Activated CD8-positive, alpha-beta memory T cell treated with anti-CD3 and anti-CD28 coated beads for 36 hours (primary cell): ENCODE results near the gene PDE9A. TPM values are rescaled to one million over a fixed set of nuclear protein-coding genes. Genes with fewer than 3 reads are reported as not detected.
"Not testable (repeated sequence)": the region's sequence is repeated elsewhere in the genome, so short reads cannot be mapped to it uniquely, and the experiment has no call there.

Experiments used
- CTCF ChIA-PET: fragments of 350-600 bp; sonication (Branson Sonifier 250); formaldehyde crosslinking; loops from one replicate; lab custom pipeline; 2021; ENCODE audit warnings: antibody characterized with exemption; lab: Charles Lee
- POLR2A ChIA-PET: fragments of 350-600 bp; sonication (Branson Sonifier 250); formaldehyde crosslinking; loops from one replicate; lab custom pipeline; 2021; ENCODE audit warnings: antibody characterized with exemption; lab: Charles Lee
- total RNA-seq, 2 experiments: library from RNA; stranded (reverse); gene quantifications; one replicate each; pipeline ENCODE4 v1.2.3, GENCODE V29; 2021

PDE9A gene
- total RNA-seq, 2 experiments from 2014 or later = 2.2 to 2.6 TPM

GRCh38 chr21:42715427-42715826 lies 62.0 kb downstream of the PDE9A start:
- POLR2A ChIA-PET = not testable (repeated sequence)
- CTCF ChIA-PET = interaction anchor here (0.6 kb wide), 1 partner anchor 229 kb away, joined by 3 read pairs; no protein-coding TSS in a partner anchor

DNA sequence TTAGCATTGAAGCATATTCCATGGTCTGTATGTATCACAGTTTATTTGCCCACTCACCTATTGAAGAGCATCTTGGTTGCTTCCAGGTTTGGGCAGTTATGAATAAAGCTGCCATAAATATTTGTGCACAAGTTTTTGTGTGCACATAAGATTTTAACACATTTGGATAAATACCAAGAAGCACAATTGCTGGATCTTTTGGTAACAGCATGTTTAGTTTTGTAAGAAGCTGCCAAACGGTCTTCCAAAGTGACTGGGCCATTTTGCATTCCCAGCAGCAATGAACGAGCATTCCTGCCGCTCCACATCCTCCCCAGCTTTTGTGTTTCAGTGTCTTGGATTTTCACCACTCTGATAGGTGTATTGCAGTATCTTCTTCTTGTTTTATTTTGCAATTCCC lies 62.7 kb downstream of the PDE9A start:
- POLR2A ChIA-PET = no interaction called here

GRCh38 chr21:42720484-42720883 lies 67.1 kb downstream of the PDE9A start:
- POLR2A ChIA-PET = not testable (repeated sequence)
- CTCF ChIA-PET = interaction anchor here (0.6 kb wide), 1 partner anchor 160 kb away, joined by 4 read pairs; no protein-coding TSS in a partner anchor

More for the DNA sequence above, 62.7 kb downstream of the PDE9A start:
- CTCF ChIA-PET = interaction anchor here (0.7 kb wide), 1 partner anchor 223 kb away, joined by 4 read pairs; no protein-coding TSS in a partner anchor

GRCh38 chr21:42721341-42721824 lies 68.0 kb downstream of the PDE9A start:
- ChIA-PET POLR2A (no interaction called here), CTCF (no interaction called here)

- ChIA-PET CTCF (no interaction called here), POLR2A (no interaction called here)
These were observed 68.7 kb downstream of the PDE9A start for GRCh38 chr21:42722153-42722552.

- CTCF ChIA-PET = interaction anchor here (0.6 kb wide), 1 partner anchor 93 kb away, joined by 3 read pairs; no protein-coding TSS in a partner anchor
- POLR2A ChIA-PET = no interaction called here
These were observed 69.5 kb downstream of the PDE9A start for GRCh38 chr21:42722808-42723473.

- ChIA-PET CTCF (no interaction called here), POLR2A (no interaction called here)
These were observed 71.0 kb downstream of the PDE9A start for GRCh38 chr21:42724226-42724920.

DNA sequence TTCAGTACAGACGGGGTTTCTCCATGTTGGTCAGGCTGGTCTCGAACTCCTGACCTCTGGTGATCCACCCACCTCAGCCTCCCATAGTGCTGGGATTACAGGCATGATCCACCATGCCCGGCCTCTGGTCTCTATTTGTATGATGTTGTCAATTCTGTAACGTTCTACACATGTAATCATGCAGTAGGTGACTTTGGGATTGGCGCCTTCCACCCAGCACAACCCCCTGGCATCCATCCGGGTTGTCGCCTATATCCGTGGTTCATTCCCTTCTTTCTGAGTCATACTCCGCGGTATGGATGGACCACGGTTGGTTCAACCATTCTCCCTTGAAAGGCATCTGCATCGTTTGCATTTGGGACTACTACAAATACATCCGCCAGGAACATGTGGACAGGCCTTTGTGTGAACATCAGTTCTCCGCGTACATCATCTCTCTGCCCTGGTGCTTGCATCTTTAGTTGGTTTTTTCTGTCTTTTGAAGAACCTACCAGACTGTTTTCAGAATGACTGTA lies 72.1 kb downstream of the PDE9A start:
- ChIA-PET CTCF (no interaction called here), POLR2A (no interaction called here)

GRCh38 chr21:42731264-42732032 lies 78.0 kb downstream of the PDE9A start:
- ChIA-PET POLR2A (no interaction called here), CTCF (no interaction called here)

DNA sequence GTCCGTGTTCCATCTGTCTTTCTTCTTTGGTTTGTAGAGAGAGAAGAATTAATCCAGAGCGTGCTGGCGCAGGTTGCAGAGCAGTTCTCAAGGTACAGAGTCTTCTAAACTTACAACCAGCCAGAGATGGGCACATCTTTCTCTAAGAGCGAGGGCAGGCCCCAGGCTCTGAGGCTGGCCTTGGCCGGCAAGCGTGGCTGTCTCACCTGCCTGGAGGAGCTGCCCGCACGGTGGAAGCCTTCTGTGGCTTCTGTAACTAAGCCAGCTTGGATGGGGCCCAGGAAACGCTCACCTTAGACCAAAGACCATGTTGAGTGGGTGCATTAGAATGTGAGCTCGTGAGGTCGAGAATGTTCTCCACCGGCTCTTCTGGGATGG lies 78.6 kb downstream of the PDE9A start:
- CTCF ChIA-PET = no interaction called here
- POLR2A ChIA-PET = no interaction called here

DNA sequence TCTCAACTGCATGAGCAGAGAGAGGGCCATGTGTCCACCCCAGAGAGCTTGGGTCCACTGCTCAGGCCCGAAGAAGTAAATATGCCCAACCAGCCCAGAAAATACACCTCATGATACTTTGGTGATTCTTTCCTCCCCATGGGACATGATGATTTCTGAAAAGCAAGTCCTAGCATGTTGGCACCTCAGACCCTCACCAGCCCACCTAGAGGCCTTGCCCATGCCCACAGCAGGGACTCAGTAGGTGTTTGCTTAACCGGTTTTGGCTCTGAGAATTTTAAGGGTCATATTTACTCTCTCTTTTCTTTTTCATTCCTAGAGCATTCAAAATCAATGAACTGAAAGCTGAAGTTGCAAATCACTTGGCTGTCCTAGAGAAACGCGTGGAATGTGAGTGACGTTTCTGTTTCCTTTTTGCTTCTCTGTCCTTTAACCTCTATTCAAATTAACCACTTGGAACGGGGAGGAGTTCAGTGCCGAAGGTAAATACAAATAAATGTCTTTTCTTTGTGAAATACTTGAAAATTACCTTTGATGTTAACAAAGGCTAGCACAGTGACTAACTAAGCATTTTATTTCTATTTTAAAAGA lies 79.7 kb downstream of the PDE9A start:
- ChIA-PET POLR2A (no interaction called here), CTCF (no interaction called here)

- CTCF ChIA-PET = no interaction called here
- POLR2A ChIA-PET = no interaction called here
These were observed 80.5 kb downstream of the PDE9A start for GRCh38 chr21:42733874-42734273.

DNA sequence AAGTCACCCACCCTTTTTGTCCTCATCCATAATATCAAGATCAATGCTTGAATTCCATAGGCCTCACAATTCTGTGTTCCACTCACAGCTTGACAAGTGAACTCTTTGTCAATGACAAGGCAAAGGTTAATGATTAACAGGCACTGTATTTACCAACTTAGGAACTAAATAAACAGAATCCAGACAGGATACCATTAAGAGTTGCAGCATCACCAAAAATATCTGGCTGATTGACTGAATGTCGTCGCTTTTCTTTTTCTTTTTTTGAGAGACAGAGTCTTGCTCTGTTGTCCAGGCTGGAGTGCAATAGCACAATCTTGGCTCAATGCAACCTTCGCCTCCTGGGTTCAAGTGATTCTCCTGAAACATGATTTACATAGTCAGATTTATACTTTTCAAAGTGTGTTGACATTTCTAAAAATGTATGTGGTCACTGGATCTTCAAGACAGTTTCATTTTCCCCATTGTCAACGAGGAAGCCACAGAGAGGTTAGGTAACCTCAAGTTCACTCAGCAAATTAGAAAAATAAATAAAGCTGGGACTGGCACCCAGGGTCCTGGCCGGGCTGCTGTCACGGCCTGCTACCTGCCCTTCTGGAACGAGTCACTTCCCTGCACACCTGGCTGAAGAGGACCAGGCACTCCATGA lies 81.0 kb downstream of the PDE9A start:
- CTCF ChIA-PET = interaction anchor here (0.7 kb wide), 1 partner anchor 84 kb away, joined by 3 read pairs; no protein-coding TSS in a partner anchor
- POLR2A ChIA-PET = no interaction called here

DNA sequence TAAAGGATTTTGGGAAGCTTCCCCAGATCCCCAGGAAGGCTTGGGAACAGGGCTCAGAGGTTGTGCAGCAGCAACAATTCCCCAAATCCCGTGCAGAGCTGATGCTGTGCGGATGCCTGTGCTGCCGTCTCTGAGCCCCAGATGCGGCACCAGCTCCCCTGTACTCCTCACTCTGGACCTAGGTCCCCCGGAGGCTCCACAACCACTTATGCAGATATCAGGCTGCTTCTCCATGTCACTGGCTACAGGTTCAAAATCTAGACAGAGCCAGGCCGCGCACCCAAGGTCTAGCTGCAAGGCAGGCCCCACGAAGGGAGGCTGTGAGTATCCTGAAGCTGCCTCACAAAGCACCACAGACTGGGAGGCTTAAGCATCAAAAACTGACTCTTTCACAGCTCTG lies 81.6 kb downstream of the PDE9A start:
- CTCF ChIA-PET = interaction anchor here (0.7 kb wide), 1 partner anchor 83 kb away, joined by 3 read pairs; no protein-coding TSS in a partner anchor

GRCh38 chr21:42735944-42736343 lies 82.5 kb downstream of the PDE9A start:
- POLR2A ChIA-PET = no interaction called here
- CTCF ChIA-PET = no interaction called here

More for the DNA sequence above, 81.6 kb downstream of the PDE9A start:
- POLR2A ChIA-PET = no interaction called here

GRCh38 chr21:42736646-42737350 lies 83.4 kb downstream of the PDE9A start:
- CTCF ChIA-PET = no interaction called here
- POLR2A ChIA-PET = no interaction called here

GRCh38 chr21:42737951-42738590 lies 84.7 kb downstream of the PDE9A start:
- CTCF ChIA-PET = interaction anchor here (1.7 kb wide), 1 partner anchor 9 kb away, joined by 6 read pairs; no protein-coding TSS in a partner anchor
- POLR2A ChIA-PET = interaction anchor here (0.5 kb wide), 2 partner anchors 98 to 1217 kb away, joined by 3 read pairs; no protein-coding TSS in a partner anchor
